HG03439 (cell line): Measurements from ENCODE around the gene PRSS12.
"Not testable (repeated sequence)": the region's sequence is repeated elsewhere in the genome, so short reads cannot be mapped to it uniquely, and the experiment has no call there.

Experiments used
- ATAC-seq: cut with Tn5 transposase; IDR thresholded peaks from one replicate; pipeline ENCODE4 v1.9.1; 2021; ENCODE audit warnings: mild to moderate bottlenecking, moderate library complexity; ENCODE audit not compliant: unreplicated experiment

Gene PRSS12

GRCh38 chr4:118327554-118328241, 25.1 kb downstream of the PRSS12 start:
- ATAC-seq: no peak

GRCh38 chr4:118326585-118326984, 26.2 kb downstream of the PRSS12 start:
- no peak for ATAC-seq

GRCh38 chr4:118325431-118325830, 27.4 kb downstream of the PRSS12 start:
- ATAC-seq: no peak

- no peak for ATAC-seq
These were observed 29.8 kb downstream of the PRSS12 start for GRCh38 chr4:118322831-118323502.

- ATAC-seq: no peak
These were observed 33.9 kb downstream of the PRSS12 start for GRCh38 chr4:118318931-118319330.

- ATAC-seq: no peak
These were observed 35.1 kb downstream of the PRSS12 start for GRCh38 chr4:118317691-118318090.

DNA sequence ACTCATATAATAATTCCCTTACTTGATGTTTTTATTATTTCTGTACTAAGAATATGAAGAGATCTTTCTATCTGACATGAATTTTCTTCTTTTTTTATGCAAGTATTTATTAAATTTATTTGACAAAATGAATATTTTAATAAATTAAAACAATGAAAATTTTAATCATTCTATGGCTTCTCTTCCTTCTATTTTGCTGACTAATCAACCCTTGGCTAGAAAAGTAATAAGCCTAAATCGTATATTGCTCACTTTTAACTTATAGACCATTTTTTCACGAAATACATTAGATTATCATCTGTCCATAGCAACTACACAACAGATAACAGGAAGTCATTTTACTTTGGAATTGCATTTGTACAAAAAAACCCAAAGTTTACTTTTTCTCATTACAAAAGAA, 38.6 kb downstream of the PRSS12 start:
- ATAC-seq: no peak

DNA sequence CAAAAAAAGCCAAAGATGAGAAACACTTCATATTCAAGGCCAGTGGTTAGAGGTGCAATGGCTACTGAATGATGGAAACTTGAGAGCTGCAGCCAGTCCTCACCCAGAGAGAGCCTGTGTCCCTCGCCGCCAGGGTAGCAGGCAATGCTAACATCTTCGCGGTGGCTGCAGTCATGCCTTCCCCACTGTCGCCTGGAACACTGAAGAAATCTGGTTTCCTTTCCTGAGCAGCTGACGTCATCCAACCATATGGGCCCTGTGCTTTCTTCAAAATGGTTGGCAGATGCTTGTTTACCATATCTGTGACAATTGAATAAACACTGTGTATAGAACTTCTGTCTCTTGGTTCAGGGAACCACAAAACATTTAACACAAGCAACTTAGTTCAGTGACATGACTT, 39.7 kb downstream of the PRSS12 start:
- no peak for ATAC-seq

DNA sequence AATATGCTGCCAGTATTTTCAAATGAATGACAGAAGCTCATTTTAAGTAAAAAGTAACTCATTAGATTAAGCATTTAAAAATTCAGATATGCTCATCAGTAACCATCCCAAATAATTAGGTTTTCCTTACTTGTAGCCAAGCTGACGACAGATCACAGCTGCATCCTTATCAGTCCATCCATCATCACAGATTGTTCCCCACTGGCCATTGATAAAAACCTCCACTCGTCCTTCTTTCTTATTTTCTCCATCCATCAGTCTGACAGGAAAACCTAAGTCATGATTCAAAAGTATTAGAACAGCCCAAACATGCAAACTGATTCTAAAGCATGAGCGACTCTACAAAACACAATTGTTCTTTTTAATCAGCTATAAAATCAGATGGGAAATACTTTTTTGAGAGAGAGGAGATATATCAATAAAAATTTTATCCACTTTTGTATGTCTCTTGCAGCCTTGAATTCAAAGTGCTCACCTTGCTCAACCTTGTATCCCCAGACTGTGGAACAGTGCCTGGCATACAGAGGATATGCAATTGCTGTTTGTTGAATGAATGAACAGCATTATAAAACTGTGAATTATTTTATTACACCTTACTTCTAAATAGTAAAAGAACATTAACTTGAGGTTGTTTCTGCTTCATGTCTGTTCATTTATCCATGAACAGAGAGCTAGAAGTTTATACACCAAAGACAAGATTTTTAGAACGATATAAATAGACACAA, 44.3 kb downstream of the PRSS12 start:
- no peak for ATAC-seq

DNA sequence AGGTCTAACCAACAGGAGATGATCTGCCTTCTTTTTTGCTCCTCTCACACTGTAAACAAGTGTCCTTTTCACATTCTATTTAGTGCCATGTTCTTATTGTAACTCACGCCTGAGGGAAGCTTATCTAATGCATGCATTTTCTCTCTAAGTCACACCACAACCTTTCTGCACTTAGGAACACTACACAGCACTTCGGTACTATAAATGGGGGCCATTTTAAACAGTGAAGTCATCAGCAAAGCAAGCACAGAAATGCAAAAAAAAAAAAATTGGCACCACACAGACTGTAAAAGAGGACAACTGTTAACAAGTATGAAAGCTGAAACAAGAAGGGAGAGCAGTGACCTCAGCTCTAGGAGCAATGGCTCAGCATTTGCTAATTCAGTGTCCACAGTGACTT, 45.2 kb downstream of the PRSS12 start:
- ATAC-seq: no peak

GRCh38 chr4:118299619-118300018, 53.2 kb downstream of the PRSS12 start:
- ATAC-seq: not testable (repeated sequence)

DNA sequence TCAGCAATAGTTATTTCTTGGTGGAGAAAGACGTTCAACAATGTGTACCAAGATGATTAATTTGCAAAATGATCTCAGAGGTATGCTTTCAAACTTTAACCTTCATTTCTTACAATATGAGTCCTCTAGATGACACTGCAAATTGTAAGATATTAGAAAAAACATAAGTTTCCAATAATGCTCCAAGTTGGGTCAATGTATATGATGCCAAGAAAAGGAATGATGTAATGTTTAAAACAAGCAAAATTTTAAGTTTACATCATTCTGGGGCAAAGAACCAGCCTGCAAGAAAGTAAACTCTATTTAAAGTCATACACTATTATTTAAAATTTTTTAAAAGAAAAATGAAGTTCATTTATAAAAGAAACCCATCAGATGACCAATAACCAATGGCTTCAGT, 56.1 kb downstream of the PRSS12 start:
- no peak for ATAC-seq

- no peak for ATAC-seq
These were observed 61.9 kb downstream of the PRSS12 start for GRCh38 chr4:118290951-118291350.

DNA sequence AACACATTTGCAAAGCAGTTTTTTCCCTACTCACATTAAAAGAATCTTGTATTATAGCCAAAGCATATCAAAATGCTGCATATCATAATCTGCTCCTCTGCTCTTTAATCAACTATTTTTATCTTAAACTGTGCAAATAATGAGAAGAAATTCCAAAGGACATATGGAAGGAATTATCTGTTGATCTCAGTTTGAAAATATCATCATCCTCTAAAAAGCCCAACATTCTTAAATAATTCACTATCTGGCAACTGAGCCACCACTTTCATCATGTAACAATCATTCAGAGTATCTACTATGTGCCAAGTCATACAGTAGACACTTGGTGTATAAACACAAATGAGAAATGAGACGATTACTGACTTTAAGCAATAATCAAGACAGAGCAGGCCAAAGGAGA, 63.0 kb downstream of the PRSS12 start:
- no peak for ATAC-seq

DNA sequence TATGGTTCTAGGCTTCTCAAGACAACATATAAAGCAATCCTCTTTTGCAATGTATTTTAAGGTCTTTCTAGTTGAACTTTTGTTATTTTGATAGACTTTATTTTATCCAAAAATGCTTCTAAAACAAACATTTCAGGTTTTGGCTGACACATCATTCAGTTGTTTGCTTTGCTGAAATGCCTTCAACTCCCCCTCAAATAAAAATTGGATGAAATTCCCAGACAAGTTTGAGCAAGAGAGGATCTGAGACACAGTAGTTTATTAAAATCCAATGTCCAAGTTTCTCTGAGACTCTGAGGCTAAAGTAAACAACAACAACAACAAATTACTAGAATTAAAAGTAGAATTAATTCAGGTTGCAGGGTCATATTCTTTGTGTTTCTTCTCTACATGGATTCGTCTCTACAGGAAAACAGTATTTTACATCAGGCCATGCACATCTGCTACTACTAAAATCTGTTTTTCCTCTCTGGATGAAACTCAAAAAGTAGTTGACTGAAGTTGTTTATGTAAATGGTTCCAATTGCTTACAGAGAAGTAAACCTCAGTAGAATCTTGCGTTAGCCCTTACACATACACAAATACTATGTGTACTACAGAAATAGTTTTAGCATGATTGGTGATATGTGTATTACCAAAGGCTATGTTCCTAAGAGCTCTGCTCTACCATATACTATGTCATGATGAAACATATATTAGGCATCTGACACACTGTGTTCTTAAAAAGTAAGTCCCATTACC, 64.9 kb downstream of the PRSS12 start:
- ATAC-seq: no peak

DNA sequence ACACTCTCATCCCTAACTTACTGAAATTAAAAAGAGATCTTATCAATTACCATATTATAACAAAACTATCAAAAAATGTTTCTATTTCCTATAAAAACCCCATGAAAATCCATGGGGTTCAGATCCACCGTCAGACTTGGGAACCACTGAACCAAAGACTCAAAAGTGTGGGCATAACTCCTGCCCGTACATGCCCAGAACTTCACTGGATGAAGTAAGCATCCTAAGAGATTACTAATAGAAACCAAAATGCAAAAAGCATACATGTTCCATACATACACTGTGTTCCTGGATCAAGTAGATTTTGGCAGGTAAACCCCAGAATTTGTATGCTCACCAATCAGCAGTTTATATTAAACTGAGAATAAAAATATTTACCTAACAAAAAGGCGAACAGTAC, 66.1 kb downstream of the PRSS12 start:
- ATAC-seq: no peak

GRCh38 chr4:118285931-118286330, 66.9 kb downstream of the PRSS12 start:
- ATAC-seq: no peak

GRCh38 chr4:118284169-118284568, 68.6 kb downstream of the PRSS12 start:
- peak; percentile 49 for ATAC-seq

DNA sequence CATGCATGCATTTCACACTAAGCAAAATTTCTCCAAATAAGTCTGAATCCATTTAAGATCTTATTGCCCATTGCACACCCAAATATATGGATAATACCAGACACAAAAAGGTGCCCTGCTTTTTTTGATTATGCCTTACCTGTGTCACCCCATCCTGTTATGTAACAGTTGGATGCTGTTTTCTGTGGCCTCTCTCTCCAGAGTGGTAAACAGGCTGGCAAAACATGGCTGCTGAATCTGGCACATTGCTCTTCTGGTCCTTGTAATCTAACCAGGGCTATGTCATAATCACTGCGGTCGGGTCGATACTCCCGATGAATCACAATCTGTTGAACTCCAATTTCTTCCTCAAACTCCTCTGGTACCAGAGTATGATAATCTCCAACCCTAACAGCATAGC, 70.1 kb downstream of the PRSS12 start:
- no peak for ATAC-seq

DNA sequence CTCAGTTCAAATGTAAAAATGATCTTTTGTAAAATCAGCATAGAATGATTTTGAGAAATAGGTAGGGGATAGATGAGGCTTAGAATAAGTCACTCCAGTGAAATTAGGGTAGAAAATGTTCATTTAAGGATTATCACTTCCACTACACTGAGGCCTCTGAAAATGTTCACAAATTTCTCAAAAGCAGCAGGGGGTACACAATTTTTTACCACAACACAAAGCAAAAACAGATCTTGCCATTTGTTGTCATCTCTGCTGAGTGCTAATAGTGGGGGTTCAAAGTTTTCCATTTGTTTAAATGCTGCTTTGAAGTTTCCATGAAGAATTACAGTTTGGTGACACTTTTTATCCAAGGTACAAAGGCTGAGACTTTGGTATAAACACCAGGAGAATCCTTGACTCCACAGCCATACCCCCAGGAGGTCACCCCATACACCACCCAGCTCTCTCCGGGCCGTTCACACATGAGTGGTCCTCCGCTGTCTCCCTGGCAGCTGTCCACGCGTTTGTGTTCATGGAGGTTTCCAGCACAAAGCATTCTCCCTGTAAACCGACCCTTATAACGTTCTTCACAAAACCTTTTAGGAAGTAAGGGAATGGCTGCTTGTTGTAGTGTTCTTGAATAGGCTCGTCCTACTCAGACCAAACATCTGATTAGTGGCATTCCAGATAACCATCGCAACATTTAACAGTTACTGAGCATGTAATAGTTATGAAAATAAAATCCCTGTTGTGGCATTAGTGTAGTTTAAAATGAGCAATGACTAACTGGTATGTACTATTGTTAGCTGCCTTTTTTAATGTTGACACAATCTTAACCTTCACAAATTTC, 71.0 kb downstream of the PRSS12 start:
- ATAC-seq: no peak
